ENCODE data around the gene CNTFR. TPM values are rescaled to one million over a fixed set of nuclear protein-coding genes. Genes with fewer than 3 reads are reported as not detected.

The CNTFR gene
- total RNA-seq, 5 donors from 2014 or later (not counting 1 experiment from before 2014, with no cell fraction given) = not detected

- Histone ChIP-seq H3K4me3 (ENCODE audit: control insufficient read depth in 1 of 2, extremely low read depth in 1 of 2, low read length in 1 of 2) (no peak overlapping the region), H3K4me1 (ENCODE audit: control insufficient read depth in 1 of 2, extremely low read depth in 1 of 2, insufficient read depth in 2 of 2, low read length in 2 of 2) (no peaks in the 10 kb centered on the region), H3K36me3 (ENCODE audit: control insufficient read depth in 2 of 2, extremely low read depth in 1 of 2, insufficient read depth in 1 of 2, low read length in 1 of 2) (no peaks in the 10 kb centered on the region), H3K27me3 (replicated peaks in 1 of 2; ENCODE audit: control insufficient read depth in 2 of 2, extremely low read depth in 1 of 2, insufficient read depth in 2 of 2, low read length in 1 of 2) (peaks cover 0 to 8% of the 10 kb centered on the region in 2 experiments), H3K27ac (ENCODE audit: low read length) (no peak overlapping the region), H3K9me3 (no peaks in the 10 kb centered on the region)
- Mint-ChIP-seq H3K27me3 (no peaks in the 10 kb centered on the region), H3K4me1 (no peaks in the 10 kb centered on the region), H3K27ac (no peak overlapping the region), H3K36me3 (no peaks in the 10 kb centered on the region), H3K9me3 (no peaks in the 10 kb centered on the region), H3K4me3 (no peak overlapping the region)
- ATAC-seq (replicated peaks in 1 of 4) = no peak
- WGBS (ENCODE audit: insufficient coverage) = 88% methylated on average over 3 of the region's 13 CpGs
- no peak for DNase-seq
- CTCF ChIA-PET = no interaction called here
- POLR2A ChIA-PET = no interaction called here
Measured at GRCh38 chr9:34510497-34511468, 78.7 kb downstream of the CNTFR start.

DNA sequence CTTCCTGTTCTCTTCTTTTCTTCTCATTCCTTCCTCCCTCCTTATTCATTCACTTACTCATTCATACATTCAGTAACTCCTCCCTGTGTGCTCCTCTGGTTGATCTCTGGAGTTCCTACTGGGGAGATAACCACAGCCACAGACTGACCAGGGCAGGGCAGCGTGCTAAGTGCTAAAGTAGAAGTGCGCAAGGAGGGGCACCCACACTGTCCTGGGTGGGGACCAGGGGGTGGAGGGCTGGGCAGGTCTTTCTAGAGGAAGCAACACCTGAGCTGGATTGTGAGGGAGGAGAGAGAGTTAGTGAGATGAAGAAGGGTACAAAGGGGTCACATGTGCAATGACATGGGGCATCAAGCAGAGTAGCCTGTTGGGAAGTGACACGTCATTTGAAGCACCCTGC, 80.6 kb downstream of the CNTFR start:
- H3K27me3 Mint-ChIP-seq = no peaks in the 10 kb centered on the region
- no peaks in the 10 kb centered on the region for H3K9me3 Mint-ChIP-seq
- POLR2A ChIA-PET = no interaction called here
- ATAC-seq (replicated peaks in 1 of 4) (no peak), DNase-seq (no peak)
- H3K27ac Mint-ChIP-seq = no peak overlapping the region
- CTCF ChIA-PET = no interaction called here
- H3K36me3 Mint-ChIP-seq = no peaks in the 10 kb centered on the region
- Histone ChIP-seq H3K9me3 (no peaks in the 10 kb centered on the region), H3K27me3 (replicated peaks in 1 of 2; ENCODE audit: control insufficient read depth in 2 of 2, extremely low read depth in 1 of 2, insufficient read depth in 2 of 2, low read length in 1 of 2) (peaks cover 0 to 4% of the 10 kb centered on the region in 2 experiments), H3K4me1 (ENCODE audit: control insufficient read depth in 1 of 2, extremely low read depth in 1 of 2, insufficient read depth in 2 of 2, low read length in 2 of 2) (no peaks in the 10 kb centered on the region), H3K27ac (ENCODE audit: low read length) (no peak overlapping the region), H3K36me3 (ENCODE audit: control insufficient read depth in 2 of 2, extremely low read depth in 1 of 2, insufficient read depth in 1 of 2, low read length in 1 of 2) (no peaks in the 10 kb centered on the region), H3K4me3 (ENCODE audit: control insufficient read depth in 1 of 2, extremely low read depth in 1 of 2, low read length in 1 of 2) (no peak overlapping the region)
- H3K4me3 Mint-ChIP-seq = no peak overlapping the region
- no peaks in the 10 kb centered on the region for H3K4me1 Mint-ChIP-seq
- 81% methylated on average over 2 of the region's 3 CpGs for WGBS (ENCODE audit: insufficient coverage)

DNA sequence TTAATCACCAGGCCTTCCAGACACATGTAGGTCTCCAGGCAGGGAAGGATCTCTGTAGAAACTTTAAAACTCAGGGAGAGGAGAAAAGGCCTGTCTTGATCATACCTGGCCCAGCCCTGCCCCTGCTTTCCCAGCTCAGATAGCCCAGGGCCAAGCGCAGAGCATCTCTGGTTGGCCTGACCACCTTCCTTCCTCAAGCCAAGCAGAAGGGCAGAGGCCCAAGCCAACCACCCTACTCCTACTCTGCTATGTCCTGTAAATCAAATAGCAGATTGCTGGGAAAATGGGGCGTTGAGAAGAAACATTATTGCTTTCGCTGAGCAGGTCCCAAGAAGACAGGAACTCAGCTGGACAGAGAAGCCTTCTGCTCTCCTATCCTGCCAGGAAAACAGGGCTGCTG, 81.1 kb downstream of the CNTFR start:
- Histone ChIP-seq H3K4me3 (ENCODE audit: control insufficient read depth in 1 of 2, extremely low read depth in 1 of 2, low read length in 1 of 2) (no peak overlapping the region), H3K27ac (ENCODE audit: low read length) (no peak overlapping the region), H3K4me1 (ENCODE audit: control insufficient read depth in 1 of 2, extremely low read depth in 1 of 2, insufficient read depth in 2 of 2, low read length in 2 of 2) (no peaks in the 10 kb centered on the region), H3K27me3 (replicated peaks in 1 of 2; ENCODE audit: control insufficient read depth in 2 of 2, extremely low read depth in 1 of 2, insufficient read depth in 2 of 2, low read length in 1 of 2) (peaks cover 0 to 4% of the 10 kb centered on the region in 2 experiments), H3K36me3 (ENCODE audit: control insufficient read depth in 2 of 2, extremely low read depth in 1 of 2, insufficient read depth in 1 of 2, low read length in 1 of 2) (no peaks in the 10 kb centered on the region), H3K9me3 (no peaks in the 10 kb centered on the region)
- CTCF ChIA-PET = no interaction called here
- WGBS (ENCODE audit: insufficient coverage) = 100% methylated on average over 1 of the region's 3 CpGs
- DNase-seq (no peak), ATAC-seq (replicated peaks in 1 of 4) (no peak)
- Mint-ChIP-seq H3K27ac (no peak overlapping the region), H3K4me1 (no peaks in the 10 kb centered on the region), H3K27me3 (no peaks in the 10 kb centered on the region), H3K9me3 (no peaks in the 10 kb centered on the region), H3K36me3 (no peaks in the 10 kb centered on the region), H3K4me3 (no peak overlapping the region)
- POLR2A ChIA-PET = no interaction called here

- CTCF ChIA-PET = no interaction called here
- no peak for ATAC-seq (replicated peaks in 1 of 4)
Measured at GRCh38 chr9:34507966-34508365, 81.6 kb downstream of the CNTFR start.

DNA sequence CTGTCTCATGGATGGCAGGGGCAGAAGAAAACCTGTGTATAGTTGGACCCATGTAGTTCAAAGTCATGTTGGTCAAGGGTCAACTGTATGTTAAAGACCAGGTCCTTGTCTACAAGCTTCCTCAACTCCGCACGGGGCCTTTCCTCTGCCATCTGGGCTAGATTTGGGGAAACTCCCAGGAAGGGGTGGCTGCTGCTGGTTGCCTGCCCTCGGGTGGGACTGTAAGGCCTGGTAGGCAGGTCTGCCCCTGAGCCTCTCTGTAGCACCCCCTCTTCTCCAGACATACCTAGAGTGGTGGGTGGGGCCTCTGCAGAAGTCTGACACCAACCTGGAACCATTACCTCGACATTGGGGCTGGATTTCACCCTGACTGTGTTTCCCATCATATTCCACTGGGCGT, 82.0 kb downstream of the CNTFR start:
- Histone ChIP-seq H3K27me3 (replicated peaks in 1 of 2; ENCODE audit: control insufficient read depth in 2 of 2, extremely low read depth in 1 of 2, insufficient read depth in 2 of 2, low read length in 1 of 2) (peaks cover 0 to 9% of the 10 kb centered on the region in 2 experiments), H3K4me1 (ENCODE audit: control insufficient read depth in 1 of 2, extremely low read depth in 1 of 2, insufficient read depth in 2 of 2, low read length in 2 of 2) (no peaks in the 10 kb centered on the region), H3K9me3 (no peaks in the 10 kb centered on the region), H3K4me3 (ENCODE audit: control insufficient read depth in 1 of 2, extremely low read depth in 1 of 2, low read length in 1 of 2) (no peak overlapping the region), H3K36me3 (ENCODE audit: control insufficient read depth in 2 of 2, extremely low read depth in 1 of 2, insufficient read depth in 1 of 2, low read length in 1 of 2) (no peaks in the 10 kb centered on the region), H3K27ac (ENCODE audit: low read length) (no peak overlapping the region)
- WGBS (ENCODE audit: insufficient coverage) = 100% methylated on average over 3 of the region's 5 CpGs
- CTCF ChIA-PET = interaction anchor here in 1 of 2 donors (0.6 kb wide), 1 partner anchor 1265 kb away, joined by 3 read pairs; no protein-coding TSS in a partner anchor
- no peaks in the 10 kb centered on the region for H3K27me3 Mint-ChIP-seq
- ATAC-seq (replicated peaks in 1 of 4) (no peak), DNase-seq (no peak)
- H3K36me3 Mint-ChIP-seq = no peaks in the 10 kb centered on the region
- POLR2A ChIA-PET = interaction anchor here in 1 of 2 donors (0.5 kb wide), 1 partner anchor 75 kb away, joined by 6 read pairs; no protein-coding TSS in a partner anchor
- no peaks in the 10 kb centered on the region for H3K9me3 Mint-ChIP-seq
- no peak overlapping the region for H3K4me3 Mint-ChIP-seq
- H3K27ac Mint-ChIP-seq = no peak overlapping the region
- H3K4me1 Mint-ChIP-seq = no peaks in the 10 kb centered on the region

More at GRCh38 chr9:34507966-34508365, 81.6 kb downstream of the CNTFR start:
- Histone ChIP-seq H3K4me3 (ENCODE audit: control insufficient read depth in 1 of 2, extremely low read depth in 1 of 2, low read length in 1 of 2) (no peak overlapping the region), H3K9me3 (no peaks in the 10 kb centered on the region), H3K27me3 (replicated peaks in 1 of 2; ENCODE audit: control insufficient read depth in 2 of 2, extremely low read depth in 1 of 2, insufficient read depth in 2 of 2, low read length in 1 of 2) (peaks cover 0 to 6% of the 10 kb centered on the region in 2 experiments), H3K36me3 (ENCODE audit: control insufficient read depth in 2 of 2, extremely low read depth in 1 of 2, insufficient read depth in 1 of 2, low read length in 1 of 2) (no peaks in the 10 kb centered on the region), H3K27ac (ENCODE audit: low read length) (no peak overlapping the region), H3K4me1 (ENCODE audit: control insufficient read depth in 1 of 2, extremely low read depth in 1 of 2, insufficient read depth in 2 of 2, low read length in 2 of 2) (no peaks in the 10 kb centered on the region)
- Mint-ChIP-seq H3K9me3 (no peaks in the 10 kb centered on the region), H3K4me1 (no peaks in the 10 kb centered on the region), H3K4me3 (no peak overlapping the region), H3K36me3 (no peaks in the 10 kb centered on the region), H3K27me3 (no peaks in the 10 kb centered on the region), H3K27ac (no peak overlapping the region)
- no peak for DNase-seq
- POLR2A ChIA-PET = interaction anchor here in 1 of 2 donors (0.5 kb wide), 1 partner anchor 74 kb away, joined by 6 read pairs; no protein-coding TSS in a partner anchor

DNA sequence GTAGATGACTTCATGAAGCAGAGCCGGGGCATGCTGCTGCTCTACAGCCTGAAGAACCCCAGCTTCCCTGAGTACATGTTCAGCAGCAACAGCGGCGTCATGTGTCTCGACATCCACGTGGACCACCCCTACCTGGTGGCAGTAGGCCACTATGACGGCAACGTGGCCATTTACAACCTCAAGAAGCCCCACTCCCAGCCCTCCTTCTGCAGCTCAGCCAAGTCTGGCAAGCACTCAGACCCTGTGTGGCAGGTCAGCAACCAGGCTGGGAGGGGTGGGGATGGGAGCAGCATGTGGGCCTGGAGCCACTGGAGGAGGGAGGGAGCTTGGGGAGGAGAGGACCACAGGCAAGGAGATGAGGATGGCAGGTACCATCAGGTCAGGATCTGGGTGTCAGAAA, 82.9 kb downstream of the CNTFR start:
- Mint-ChIP-seq H3K4me3 (no peak overlapping the region), H3K36me3 (no peaks in the 10 kb centered on the region), H3K27ac (no peak overlapping the region), H3K9me3 (no peaks in the 10 kb centered on the region), H3K4me1 (no peaks in the 10 kb centered on the region), H3K27me3 (no peaks in the 10 kb centered on the region)
- Histone ChIP-seq H3K4me1 (ENCODE audit: control insufficient read depth in 1 of 2, extremely low read depth in 1 of 2, insufficient read depth in 2 of 2, low read length in 2 of 2) (no peaks in the 10 kb centered on the region), H3K27me3 (replicated peaks in 1 of 2; ENCODE audit: control insufficient read depth in 2 of 2, extremely low read depth in 1 of 2, insufficient read depth in 2 of 2, low read length in 1 of 2) (peaks cover 0 to 9% of the 10 kb centered on the region in 2 experiments), H3K27ac (ENCODE audit: low read length) (no peak overlapping the region), H3K4me3 (ENCODE audit: control insufficient read depth in 1 of 2, extremely low read depth in 1 of 2, low read length in 1 of 2) (no peak overlapping the region), H3K36me3 (ENCODE audit: control insufficient read depth in 2 of 2, extremely low read depth in 1 of 2, insufficient read depth in 1 of 2, low read length in 1 of 2) (no peaks in the 10 kb centered on the region), H3K9me3 (no peaks in the 10 kb centered on the region)
- ATAC-seq (replicated peaks in 1 of 4) = no peak
- no peak for DNase-seq
- 84% methylated on average over 4 of the region's 7 CpGs for WGBS (ENCODE audit: insufficient coverage)
- ChIA-PET POLR2A (no interaction called here), CTCF (no interaction called here)

All from T-cell (primary cell).